IMR-90 (cell line): ENCODE measurements around the gene ZRANB3. TPM values are rescaled to one million over a fixed set of nuclear protein-coding genes. Genes with fewer than 3 reads are reported as not detected.

Experiments
- ATAC-seq: fragments of 200-7000 bp; cut with Tn5 transposase; 2 replicates; pipeline ENCODE4 v1.9.1; 2020; ENCODE audit warnings: low read depth, mild to moderate bottlenecking, moderate library complexity
- BruUV-seq: library from RNA; stranded (reverse); fragments of 400-500 nt; replicated peaks from 2 replicates; lab custom pipeline; 2021; lab: Mats Ljungman, UMichigan
- CTCF ChIA-PET: fragments of 300-600 bp; formaldehyde crosslinking; extraction: SDS; loops from one replicate; lab custom pipeline; 2021; ENCODE audit warnings: antibody characterized with exemption; lab: Yijun Ruan, JAX
- POLR2A ChIA-PET: fragments of 300-600 bp; sonication (Branson Sonifier 250); formaldehyde crosslinking; loops from one replicate; lab custom pipeline; 2022; ENCODE audit warnings: antibody characterized with exemption; ENCODE audit not compliant: unreplicated experiment; lab: Charles Lee
- DNase-seq: peaks from one replicate; pipeline ENCODE4 v3.0.0; 2013
- H2AFZ ChIP-seq: replicated peaks from 2 replicates; pipeline ENCODE3; 2013; ENCODE audit warnings: low read length, mild to moderate bottlenecking; ENCODE audit not compliant: poor library complexity
- H2AK5ac ChIP-seq: 2 replicates; pipeline ENCODE4 v1.6.1; 2013; ENCODE audit warnings: low read depth, low read length, inconsistent platforms
- H2AK9ac ChIP-seq: replicated peaks from 2 replicates; pipeline ENCODE3; 2013; ENCODE audit warnings: mild to moderate bottlenecking, low read depth, low read length, moderate library complexity; ENCODE audit not compliant: poor library complexity
- H2BK120ac ChIP-seq: 2 replicates; pipeline ENCODE4 v1.6.1; 2013; ENCODE audit warnings: low read depth, low read length, inconsistent platforms
- H2BK15ac ChIP-seq: 3 replicates; pipeline ENCODE4 v1.6.1; 2013; ENCODE audit warnings: low read depth, low read length, inconsistent platforms
- H2BK20ac ChIP-seq: 2 replicates; pipeline ENCODE4 v1.6.1; 2013; ENCODE audit warnings: low read depth, mild to moderate bottlenecking, inconsistent platforms, low read length, moderate library complexity
- H2BK5ac ChIP-seq: 2 replicates; pipeline ENCODE4 v1.6.1; 2013; ENCODE audit warnings: mild to moderate bottlenecking, low read depth, low read length, inconsistent platforms; ENCODE audit not compliant: poor library complexity, severe bottlenecking
- H3K14ac ChIP-seq: replicated peaks from 2 replicates; pipeline ENCODE4 v1.6.1; 2013; ENCODE audit warnings: low read depth, low read length, inconsistent platforms
- H3K18ac ChIP-seq: 2 replicates; pipeline ENCODE4 v1.6.1; 2013; ENCODE audit warnings: low read depth, low read length, control low read depth
- H3K23ac ChIP-seq: 2 replicates; pipeline ENCODE4 v1.6.1; 2013; ENCODE audit warnings: low read depth, low read length, inconsistent platforms
- H3K27ac ChIP-seq: 2 replicates; pipeline ENCODE4 v1.5.1; 2013; ENCODE audit warnings: mild to moderate bottlenecking, control low read depth, low read length; ENCODE audit not compliant: insufficient read depth
- H3K27me3 ChIP-seq: 2 replicates; pipeline ENCODE4 v1.6.1; 2013; ENCODE audit warnings: low read length; ENCODE audit not compliant: control insufficient read depth, insufficient read depth
- H3K36me3 ChIP-seq: 2 replicates; pipeline ENCODE4 v1.6.1; 2013; ENCODE audit warnings: low read length, mixed read lengths; ENCODE audit not compliant: control insufficient read depth, insufficient read depth
- H3K4ac ChIP-seq: 2 replicates; pipeline ENCODE4 v1.6.1; 2013; ENCODE audit warnings: low read depth, low read length, inconsistent platforms
- H3K4me1 ChIP-seq: 2 replicates; pipeline ENCODE4 v1.6.1; 2013; ENCODE audit warnings: low read length, mixed read lengths; ENCODE audit not compliant: control insufficient read depth, insufficient read depth
- H3K4me2 ChIP-seq: 2 replicates; pipeline ENCODE4 v1.6.1; 2013; ENCODE audit warnings: low read depth, mild to moderate bottlenecking, control low read depth, low read length, moderate library complexity
- H3K4me3 ChIP-seq: 2 replicates; pipeline ENCODE4 v1.5.1; 2013; ENCODE audit warnings: low read depth, mild to moderate bottlenecking, control low read depth, low read length, moderate library complexity; ENCODE audit not compliant: insufficient read depth
- H3K56ac ChIP-seq: 2 replicates; pipeline ENCODE4 v1.6.1; 2013; ENCODE audit warnings: low read length, inconsistent platforms; ENCODE audit not compliant: insufficient read depth; ENCODE audit errors: extremely low read depth
- H3K79me1 ChIP-seq, 2 experiments: 2 replicates each; pipeline ENCODE4 v1.6.1; 2013; ENCODE audit warnings: low read length in 2 of 2, inconsistent platforms in 1 of 2, low read depth in 1 of 2
- H3K9ac ChIP-seq: 2 replicates; pipeline ENCODE4 v1.6.1; 2013; ENCODE audit warnings: low read depth, low read length, control low read depth
- H3K9me1 ChIP-seq: 2 replicates; pipeline ENCODE4 v1.6.1; 2013; ENCODE audit warnings: low read length, inconsistent platforms; ENCODE audit not compliant: insufficient read depth
- H3K9me3 ChIP-seq: 2 replicates; pipeline ENCODE4 v1.6.1; 2013; ENCODE audit warnings: low read length; ENCODE audit not compliant: control insufficient read depth, insufficient read depth
- H4K20me1 ChIP-seq: 2 replicates; pipeline ENCODE4 v1.6.1; 2013; ENCODE audit warnings: low read length, inconsistent platforms; ENCODE audit not compliant: insufficient read depth
- H4K5ac ChIP-seq: 2 replicates; pipeline ENCODE4 v1.6.1; 2013; ENCODE audit warnings: mild to moderate bottlenecking, low read depth, low read length, control low read depth
- H4K8ac ChIP-seq, 2 experiments: 2 replicates each; pipeline ENCODE4 v1.6.1; 2013; ENCODE audit warnings: low read depth in 2 of 2, low read length in 2 of 2, control low read depth in 1 of 2, inconsistent platforms in 1 of 2
- H4K91ac ChIP-seq: 2 replicates; pipeline ENCODE4 v1.6.1; 2013; ENCODE audit warnings: low read depth, low read length, inconsistent platforms; ENCODE audit not compliant: insufficient read depth
- BHLHE40 ChIP-seq: fragments of 150-350 bp; IDR thresholded peaks from 2 replicates; pipeline ENCODE4 v1.6.1; 2016; ENCODE audit warnings: mild to moderate bottlenecking, low read depth, low read length
- CEBPB ChIP-seq: IDR thresholded peaks from 2 replicates; pipeline ENCODE4 v1.6.1; 2012; ENCODE audit warnings: low read depth, low read length, improper control_type of control experiment
- CHD1 ChIP-seq: IDR thresholded peaks from 2 replicates; pipeline ENCODE4 v1.6.1; 2012; ENCODE audit warnings: low read depth, low read length, improper control_type of control experiment
- FOS ChIP-seq: fragments of 150-350 bp; IDR thresholded peaks from 2 replicates; pipeline ENCODE4 v1.6.1; 2016; ENCODE audit warnings: low read depth, low read length
- MAFK ChIP-seq: IDR thresholded peaks from 2 replicates; pipeline ENCODE4 v1.6.1; 2012; ENCODE audit warnings: low read depth, low read length, improper control_type of control experiment
- MAZ ChIP-seq: IDR thresholded peaks from 2 replicates; pipeline ENCODE4 v1.6.1; 2012; ENCODE audit warnings: low read depth, mild to moderate bottlenecking, low read length, improper control_type of control experiment, moderate library complexity, borderline replicate concordance
- MXI1 ChIP-seq: IDR thresholded peaks from 2 replicates; pipeline ENCODE4 v1.6.1; 2012; ENCODE audit warnings: low read depth, mild to moderate bottlenecking, low read length, moderate library complexity, borderline replicate concordance
- NFE2L2 ChIP-seq: fragments of 150-350 bp; IDR thresholded peaks from 2 replicates; pipeline ENCODE4 v1.6.1; 2016; ENCODE audit warnings: low read depth, mild to moderate bottlenecking, low read length
- POLR2A ChIP-seq: IDR thresholded peaks from 2 replicates; pipeline ENCODE4 v1.6.1; 2012; ENCODE audit warnings: mild to moderate bottlenecking, low read depth, low read length
- RAD21 ChIP-seq: IDR thresholded peaks from 2 replicates; pipeline ENCODE4 v1.6.1; 2012; ENCODE audit warnings: low read length, improper control_type of control experiment
- RCOR1 ChIP-seq: IDR thresholded peaks from 2 replicates; pipeline ENCODE4 v1.6.1; 2012; ENCODE audit warnings: mild to moderate bottlenecking, low read length, improper control_type of control experiment; ENCODE audit not compliant: insufficient replicate concordance
- RFX5 ChIP-seq: IDR thresholded peaks from 2 replicates; pipeline ENCODE4 v1.8.0; 2012; ENCODE audit warnings: low read depth, mild to moderate bottlenecking, low read length, moderate library complexity
- SMC3 ChIP-seq: fragments of 150-350 bp; IDR thresholded peaks from 2 replicates; pipeline ENCODE4 v1.6.1; 2016; ENCODE audit warnings: low read depth, mild to moderate bottlenecking, antibody characterized with exemption, low read length, moderate library complexity
- WGBS, 2 experiments: methylation state at CpG; one replicate each; pipeline versions ENCODE4 v1.1.5 to v1.1.7; 2013; ENCODE audit warnings: missing lambda C conversion rate in 2 of 2; ENCODE audit not compliant: insufficient read length in 1 of 2; ENCODE audit errors: extremely low coverage in 2 of 2; 5-methylcytosine and 5-hydroxymethylcytosine counted together
- dilution Hi-C: fragments of 300-500 bp; cut with HindIII; formaldehyde crosslinking; loops from one replicate; pipeline ENCODE4 v1.14.3; 2018; ENCODE audit warnings: low sequenced_read_pairs; ENCODE audit not compliant: unreplicated experiment
- in situ Hi-C: fragments of 300-500 bp; cut with MboI; formaldehyde crosslinking; loops from 3 replicates; pipeline ENCODE4 v1.14.3; 2019; ENCODE audit warnings: low sequenced_read_pairs, inconsistent platforms, mixed read lengths
- intact Hi-C: fragments of 100-400 bp; cut with micrococcal nuclease; formaldehyde crosslinking; loops from 2 replicates; pipeline ENCODE4 v1.10.0; 2022
- polyA plus RNA-seq, 3 experiments: library from polyadenylated mRNA; depleted of rRNA; stranded (reverse); fragments of >200 nt; gene quantifications; 2 replicates each; pipeline ENCODE4 v1.2.3, GENCODE V29; 2012; ENCODE audit warnings: low replicate concordance in 1 of 3
- total RNA-seq: library from RNA; depleted of rRNA; stranded (reverse); fragments of >200 nt; gene quantifications from 2 replicates; pipeline ENCODE4 v1.2.3, GENCODE V29; 2012
- TF ChIP-seq, protein P1 (sequence below): conservative IDR thresholded peaks from 2 replicates; pipeline ENCODE4 v1.5.1; 2012; ENCODE audit warnings: mild to moderate bottlenecking, low read depth, low read length, improper control_type of control experiment
- TF ChIP-seq, protein P2 (sequence below): fragments of 150-350 bp; IDR thresholded peaks from 2 replicates; pipeline ENCODE4 v1.6.1; 2017; ENCODE audit warnings: mild to moderate bottlenecking, antibody characterized with exemption, low read length, low read depth
- TF ChIP-seq, protein P3 (sequence below): fragments of 150-350 bp; IDR thresholded peaks from 2 replicates; pipeline ENCODE4 v1.6.1; 2016; ENCODE audit warnings: low read depth, mild to moderate bottlenecking, low read length, moderate library complexity, borderline replicate concordance

Gene ZRANB3
- total and polyA plus RNA-seq, 2 of the 4 experiments (the other 2 are of a cell fraction), result 3.4 to 9.3 TPM

DNA sequence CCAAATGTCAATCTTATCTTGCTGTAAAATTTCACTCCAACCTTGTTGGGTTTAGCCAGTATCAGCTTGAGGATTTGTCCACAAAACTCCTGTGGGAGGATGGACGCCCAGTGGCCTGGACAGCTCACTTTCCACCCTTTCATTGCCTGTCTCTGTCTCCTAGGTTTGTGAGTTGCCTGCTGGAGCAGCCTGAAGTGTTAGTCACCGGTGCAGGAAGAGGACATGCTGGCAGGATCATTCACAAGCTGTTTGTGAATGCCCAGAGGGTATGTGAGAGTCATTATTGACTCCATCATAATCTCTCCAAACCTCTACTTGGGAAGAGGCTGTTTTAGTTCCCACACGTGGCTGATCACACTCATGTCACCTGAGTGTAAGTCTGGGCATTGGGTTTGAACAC, 366.6 kb downstream of the ZRANB3 start:
- no CpG with 5 or more reads among the region's 3 CpGs for WGBS, 2 experiments
- Histone ChIP-seq H2BK15ac (no peak overlapping the region), H3K27ac (no peak overlapping the region), H3K79me1 (peaks cover 4 to 6% of the 10 kb centered on the region in 2 experiments; a peak in 1 of 4 replicates), H4K91ac (no peak overlapping the region), H3K4ac (no peak overlapping the region), H4K5ac (no peak overlapping the region), H2BK20ac (no peak overlapping the region), H4K8ac (no peak overlapping the region), H3K56ac (no peak overlapping the region), H3K23ac (no peak overlapping the region), H3K9me1 (peaks cover 3% of the 10 kb centered on the region; the same call in 1 of the 2 replicates), H3K4me3 (no peak overlapping the region), H2AK5ac (no peak overlapping the region), H3K27me3 (no peaks in the 10 kb centered on the region), H3K14ac (no peak overlapping the region), H2BK120ac (no peak overlapping the region), H3K4me2 (no peak overlapping the region), H2AK9ac (no peak overlapping the region), H3K4me1 (no peaks in the 10 kb centered on the region), H3K9me3 (no peaks in the 10 kb centered on the region), H4K20me1 (peaks cover 4% of the 10 kb centered on the region; the same call in 1 of the 2 replicates), H3K9ac (no peak overlapping the region), H3K18ac (no peak overlapping the region), H2BK5ac (no peak overlapping the region), H2AFZ (no peak overlapping the region), H3K36me3 (peaks cover 25% of the 10 kb centered on the region)
- intact Hi-C loops, result loop anchor here (10.0 kb wide), 1 partner anchor 540 kb away; no protein-coding TSS in a partner anchor
- dilution Hi-C loops, result no loop called here
- DNase-seq, result peak; percentile 89
- in situ Hi-C loops, result no loop called here
- TF ChIP-seq POLR2A (no peak), MAFK (no peak), CEBPB (no peak), RCOR1 (no peak), NFE2L2 (no peak), FOS (peak; percentile 26; the same call in 1 of the 2 replicates), MAZ (0 out of 2 replicates have a peak, but pooled peaks have one; percentile 14), SMC3 (no peak; the same call in 1 of the 2 replicates), RFX5 (no peak), MXI1 (0 out of 2 replicates have a peak, but pooled peaks have one; percentile 32), RAD21 (peak; percentile 25; the same call in 1 of the 2 replicates), CHD1 (no peak), BHLHE40 (peak; percentile 8; the same call in 1 of the 2 replicates)
- TF ChIP-seq, protein P1, sequence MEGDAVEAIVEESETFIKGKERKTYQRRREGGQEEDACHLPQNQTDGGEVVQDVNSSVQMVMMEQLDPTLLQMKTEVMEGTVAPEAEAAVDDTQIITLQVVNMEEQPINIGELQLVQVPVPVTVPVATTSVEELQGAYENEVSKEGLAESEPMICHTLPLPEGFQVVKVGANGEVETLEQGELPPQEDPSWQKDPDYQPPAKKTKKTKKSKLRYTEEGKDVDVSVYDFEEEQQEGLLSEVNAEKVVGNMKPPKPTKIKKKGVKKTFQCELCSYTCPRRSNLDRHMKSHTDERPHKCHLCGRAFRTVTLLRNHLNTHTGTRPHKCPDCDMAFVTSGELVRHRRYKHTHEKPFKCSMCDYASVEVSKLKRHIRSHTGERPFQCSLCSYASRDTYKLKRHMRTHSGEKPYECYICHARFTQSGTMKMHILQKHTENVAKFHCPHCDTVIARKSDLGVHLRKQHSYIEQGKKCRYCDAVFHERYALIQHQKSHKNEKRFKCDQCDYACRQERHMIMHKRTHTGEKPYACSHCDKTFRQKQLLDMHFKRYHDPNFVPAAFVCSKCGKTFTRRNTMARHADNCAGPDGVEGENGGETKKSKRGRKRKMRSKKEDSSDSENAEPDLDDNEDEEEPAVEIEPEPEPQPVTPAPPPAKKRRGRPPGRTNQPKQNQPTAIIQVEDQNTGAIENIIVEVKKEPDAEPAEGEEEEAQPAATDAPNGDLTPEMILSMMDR, result no peak
- TF ChIP-seq, protein P2, sequence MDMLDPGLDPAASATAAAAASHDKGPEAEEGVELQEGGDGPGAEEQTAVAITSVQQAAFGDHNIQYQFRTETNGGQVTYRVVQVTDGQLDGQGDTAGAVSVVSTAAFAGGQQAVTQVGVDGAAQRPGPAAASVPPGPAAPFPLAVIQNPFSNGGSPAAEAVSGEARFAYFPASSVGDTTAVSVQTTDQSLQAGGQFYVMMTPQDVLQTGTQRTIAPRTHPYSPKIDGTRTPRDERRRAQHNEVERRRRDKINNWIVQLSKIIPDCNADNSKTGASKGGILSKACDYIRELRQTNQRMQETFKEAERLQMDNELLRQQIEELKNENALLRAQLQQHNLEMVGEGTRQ, result no peak
- TF ChIP-seq, protein P3, sequence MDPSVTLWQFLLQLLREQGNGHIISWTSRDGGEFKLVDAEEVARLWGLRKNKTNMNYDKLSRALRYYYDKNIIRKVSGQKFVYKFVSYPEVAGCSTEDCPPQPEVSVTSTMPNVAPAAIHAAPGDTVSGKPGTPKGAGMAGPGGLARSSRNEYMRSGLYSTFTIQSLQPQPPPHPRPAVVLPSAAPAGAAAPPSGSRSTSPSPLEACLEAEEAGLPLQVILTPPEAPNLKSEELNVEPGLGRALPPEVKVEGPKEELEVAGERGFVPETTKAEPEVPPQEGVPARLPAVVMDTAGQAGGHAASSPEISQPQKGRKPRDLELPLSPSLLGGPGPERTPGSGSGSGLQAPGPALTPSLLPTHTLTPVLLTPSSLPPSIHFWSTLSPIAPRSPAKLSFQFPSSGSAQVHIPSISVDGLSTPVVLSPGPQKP, result no peak
- CTCF ChIA-PET, result interaction anchor here (1.6 kb wide), 1 partner anchor 15 kb away, joined by 3 read pairs; no protein-coding TSS in a partner anchor
- ATAC-seq, result peak; percentile 95
- POLR2A ChIA-PET, result no interaction called here
- no TSS peak for BruUV-seq
